Heart right ventricle (tissue), 16 donors: Measurements from ENCODE around the gene ADGB. TPM values are rescaled to one million over a fixed set of nuclear protein-coding genes. Genes with fewer than 3 reads are reported as not detected.

Source experiments
- ATAC-seq, 8 donors: fragments of 200-7000 bp; cut with Tn5 transposase; one replicate each; pipeline ENCODE4 v1.9.1; 2020; ENCODE audit warnings: mild to moderate bottlenecking in 8 of 8, moderate library complexity in 8 of 8, moderate number of reproducible peaks in 1 of 8
- DNase-seq, 2 donors: peaks; one replicate each; pipeline ENCODE4 v3.0.0-alpha.2; 2020
- H3K27ac ChIP-seq, 10 donors: fragments of 200-600 bp; sonication (generic) in 2 of 10; one replicate each; pipeline versions ENCODE4 v1.5.0 to v1.8.0; 2020 to 2022; ENCODE audit warnings: mild to moderate bottlenecking in 3 of 10
- H3K27me3 ChIP-seq, 7 donors: fragments of 200-600 bp; one replicate each; pipeline ENCODE4 v1.8.0; 2021 to 2022; ENCODE audit warnings: mild to moderate bottlenecking in 2 of 7
- H3K36me3 ChIP-seq, 9 donors: fragments of 200-600 bp; sonication (generic) in 1 of 9; one replicate each; pipeline versions ENCODE4 v1.5.0 to v1.8.0; 2020 to 2022; ENCODE audit warnings: mild to moderate bottlenecking in 2 of 9
- H3K4me1 ChIP-seq, 9 donors: fragments of 200-600 bp; sonication (generic) in 1 of 9; one replicate each; pipeline versions ENCODE4 v1.5.0 to v1.8.0; 2020 to 2022; ENCODE audit warnings: mild to moderate bottlenecking in 4 of 9
- H3K4me3 ChIP-seq, 10 donors: fragments of 200-600 bp; sonication (generic) in 2 of 10; one replicate each; pipeline versions ENCODE4 v1.5.0 to v1.8.0; 2020 to 2022; ENCODE audit warnings: mild to moderate bottlenecking in 7 of 10, moderate library complexity in 2 of 10
- H3K9me3 ChIP-seq, 11 donors: fragments of 200-600 bp in 10 of 11; sonication (generic) in 2 of 11; one replicate each; pipeline versions ENCODE4 v1.5.0 to v1.8.0; 2013 to 2022; ENCODE audit warnings: mild to moderate bottlenecking in 2 of 11, control low read depth in 1 of 11, moderate library complexity in 1 of 11
- CTCF ChIP-seq, 9 donors: fragments of 200-600 bp; sonication (generic) in 2 of 9; IDR thresholded peaks; one replicate each; pipeline versions ENCODE4 v1.5.0 to v1.8.0; 2021 to 2022; ENCODE audit warnings: antibody characterized with exemption in 9 of 9, mild to moderate bottlenecking in 5 of 9, moderate library complexity in 1 of 9
- WGBS, 2 donors: extraction: QIAGEN DNeasy Blood & Tissue Kit; methylation state at CpG; one replicate each; pipeline ENCODE4 v1.1.7; 2013; ENCODE audit warnings: inconsistent platforms in 1 of 2; 5-methylcytosine and 5-hydroxymethylcytosine counted together
- intact Hi-C, 10 donors: fragments of 100-400 bp; cut with DNase I; formaldehyde crosslinking; loops; one replicate each; pipeline versions ENCODE4 v1.11.1 to v1.14.2; 2022
- polyA plus RNA-seq, 2 donors: library from polyadenylated mRNA; stranded (reverse); fragments of 200-250 nt; gene quantifications; one replicate each; pipeline ENCODE4 v1.2.3, GENCODE V29; 2013
- total RNA-seq, 10 donors: library from RNA; stranded (reverse); fragmentation: NEBNext Ultra II Directional in 3 of 10; extraction: Animal tissue kit (Norgen Biotek cat#: 25700) in 3 of 10; gene quantifications; one replicate each; pipeline versions ENCODE4 v1.2.1 to v1.2.4, GENCODE V29; 2021 to 2023
- donor health status: Arrhythmogenic right ventricular cardiomyopathy.
- donor health status: ischemic (EF 13 %, LVEDD 7.1; RV severe dilation, severe dysfunction).
- donor health status: healthy with polysubstance abuse.
- donor health status: DM: no; HTN: yes; CAD: no.
- donor health status: DM: no; HTN: no; CAD: no.
- donor health status: ischemic (EF 25% LVEDD 6.9; RV normal size, moderate dysfunction).
- donor health status: ischemic (EF 25% LVEDD 5.7; RV mildly dilated, moderate dysfunction).
- donor health status: healthy.
- donor health status: DM: yes; HTN: yes; CAD: no.
- donor health status: Ischemic cardiomyopathy.
- donor health status: ischemic (EF 35%, LVEDD 5.7; RV mildly dilated, moderate dysfunction).
- donor health status: nonischemic (EF 11% LVEDD 7.7; RV severe dilation, severe dysfunction).
- donor health status: DM: yes; HTN: yes; CAD: no.
- donor health status: PGD.
- donor health status: ischemic (EF 29% LVEDD 5.4; RV normal size, mild dysfunction).
- donor health status: nonischemic (EF 23%, LVEDD 6.1; RV moderate dilation, normal function).

The ADGB gene
- total and polyA plus RNA-seq, 12 donors, result 3.7 TPM; not detected in 11

- DNase-seq, result no peak
- no peak for ATAC-seq
- Histone ChIP-seq H3K27ac (no peak overlapping the region), H3K36me3 (no peaks in the 10 kb centered on the region), H3K9me3 (peaks cover 0 to 7% (median 0%) of the 10 kb centered on the region in 11 donors), H3K4me3 (no peak overlapping the region), H3K4me1 (peaks cover 0 to 9% (median 0%) of the 10 kb centered on the region in 9 donors), H3K27me3 (no peaks in the 10 kb centered on the region)
- 89 to 96% methylated on average over 4 of the region's 4 CpGs for WGBS, 2 donors
- no peak for TF ChIP-seq CTCF (IDR thresholded peaks at IDR 0.05)
- intact Hi-C loops, result loop anchor here in 7 of 10 donors (5.0 to 10.0 kb wide), 5 partner anchors 343 to 428 kb away; partner anchors contain the start of gene STXBP5 (in 4 of the 7)
Measured at GRCh38 chr6:146859206-146859605, 260.4 kb downstream of the ADGB start.

- no peak for DNase-seq
Measured at GRCh38 chr6:146859795-146860495, 261.2 kb downstream of the ADGB start.

GRCh38 chr6:146860583-146860982, 261.8 kb downstream of the ADGB start:
- H3K9me3 ChIP-seq, result peaks cover 0 to 7% (median 0%) of the 10 kb centered on the region in 11 donors
- no peaks in the 10 kb centered on the region for H3K36me3 ChIP-seq
- no peak for ATAC-seq
- intact Hi-C loops, result no loop called here
- H3K27ac ChIP-seq, result no peak overlapping the region
- H3K4me1 ChIP-seq, result peaks cover 0 to 9% (median 0%) of the 10 kb centered on the region in 9 donors
- 55 to 62% methylated on average over 2 of the region's 2 CpGs for WGBS, 2 donors
- no peak for DNase-seq
- H3K4me3 ChIP-seq, result no peak overlapping the region
- no peaks in the 10 kb centered on the region for H3K27me3 ChIP-seq
- no peak for TF ChIP-seq CTCF (IDR thresholded peaks at IDR 0.05)

More at GRCh38 chr6:146859795-146860495, 261.2 kb downstream of the ADGB start:
- TF ChIP-seq CTCF (IDR thresholded peaks at IDR 0.05), result no peak
- no peak overlapping the region for H3K4me3 ChIP-seq
- intact Hi-C loops, result loop anchor here in 7 of 10 donors (5.0 to 10.0 kb wide), 5 partner anchors 342 to 427 kb away; partner anchors contain the start of gene STXBP5 (in 4 of the 7)
- peaks cover 0 to 9% (median 0%) of the 10 kb centered on the region in 9 donors for H3K4me1 ChIP-seq
- H3K27ac ChIP-seq, result no peak overlapping the region
- H3K9me3 ChIP-seq, result peaks cover 0 to 7% (median 0%) of the 10 kb centered on the region in 11 donors
- H3K27me3 ChIP-seq, result no peaks in the 10 kb centered on the region
- ATAC-seq, result no peak
- no peaks in the 10 kb centered on the region for H3K36me3 ChIP-seq
- 90 to 96% methylated on average over 3 of the region's 3 CpGs for WGBS, 2 donors

GRCh38 chr6:146861029-146861563, 262.3 kb downstream of the ADGB start:
- Histone ChIP-seq H3K9me3 (peaks cover 0 to 7% (median 0%) of the 10 kb centered on the region in 11 donors), H3K27me3 (no peaks in the 10 kb centered on the region), H3K4me1 (peaks cover 0 to 9% (median 0%) of the 10 kb centered on the region in 9 donors), H3K36me3 (no peaks in the 10 kb centered on the region), H3K4me3 (no peak overlapping the region), H3K27ac (no peak overlapping the region)
- no peak for ATAC-seq
- no peak for DNase-seq
- 87 to 96% methylated on average over 3 of the region's 3 CpGs for WGBS, 2 donors
- intact Hi-C loops, result no loop called here
- TF ChIP-seq CTCF (IDR thresholded peaks at IDR 0.05), result no peak
